HG02970 (cell line): ENCODE measurements around the gene GDAP1L1.
"Not testable (repeated sequence)": the region's sequence is repeated elsewhere in the genome, so short reads cannot be mapped to it uniquely, and the experiment has no call there.

Source experiments
- ATAC-seq: cut with Tn5 transposase; IDR thresholded peaks from one replicate; pipeline ENCODE4 v1.9.1; 2021; ENCODE audit warnings: mild to moderate bottlenecking, moderate library complexity, moderate number of reproducible peaks; ENCODE audit not compliant: unreplicated experiment, low FRiP score

Gene GDAP1L1

GRCh38 chr20:44299011-44299535 is 52.0 kb downstream of the GDAP1L1 start:
- not testable (repeated sequence) for ATAC-seq

GRCh38 chr20:44301285-44301684 is 54.2 kb downstream of the GDAP1L1 start:
- ATAC-seq = no peak

- no peak for ATAC-seq
Observed at GRCh38 chr20:44302026-44302669, 55.0 kb downstream of the GDAP1L1 start.

GRCh38 chr20:44302736-44303135 is 55.6 kb downstream of the GDAP1L1 start:
- no peak for ATAC-seq

- no peak for ATAC-seq
Observed at GRCh38 chr20:44304383-44304782, 57.3 kb downstream of the GDAP1L1 start.

- ATAC-seq = no peak
Observed at GRCh38 chr20:44306927-44307326, 59.8 kb downstream of the GDAP1L1 start.

GRCh38 chr20:44309763-44310663 is 62.9 kb downstream of the GDAP1L1 start:
- ATAC-seq = no peak

GRCh38 chr20:44310664-44311639 is 63.8 kb downstream of the GDAP1L1 start, which contains the start of gene FITM2:
Gene FITM2 (minus strand): TSS chr20:44311202. CDS start chr20:44311148, 54 bp downstream.
- ATAC-seq = peak; percentile 96

GRCh38 chr20:44314870-44315269 is 67.8 kb downstream of the GDAP1L1 start:
- ATAC-seq = no peak

GRCh38 chr20:44319839-44320422 is 72.8 kb downstream of the GDAP1L1 start:
- ATAC-seq = no peak

- no peak for ATAC-seq
Observed at GRCh38 chr20:44324343-44324742, 77.2 kb downstream of the GDAP1L1 start.

GRCh38 chr20:44326391-44327159 is 79.5 kb downstream of the GDAP1L1 start:
- ATAC-seq = no peak

- not testable (repeated sequence) for ATAC-seq
Observed at GRCh38 chr20:44327748-44328147, 80.6 kb downstream of the GDAP1L1 start.

GRCh38 chr20:44328428-44328827 is 81.3 kb downstream of the GDAP1L1 start:
- ATAC-seq = no peak
